B cell (primary cell): ENCODE measurements around the gene FBXW9. TPM values are rescaled to one million over a fixed set of nuclear protein-coding genes. Genes with fewer than 3 reads are reported as not detected.

Experiments used
- ATAC-seq: fragments of 200-7000 bp; cut with Tn5 transposase; one replicate; pipeline ENCODE4 v1.10.0; 2021; ENCODE audit warnings: low read depth, mild to moderate bottlenecking, moderate number of reproducible peaks, moderate library complexity
- CTCF ChIA-PET: fragments of 350-600 bp; sonication (Branson Sonifier 250); formaldehyde crosslinking; loops from one replicate; lab custom pipeline; 2021; ENCODE audit warnings: antibody characterized with exemption, inconsistent platforms; lab: Charles Lee
- POLR2A ChIA-PET: fragments of 350-600 bp; sonication (Branson Sonifier 250); formaldehyde crosslinking; loops from one replicate; lab custom pipeline; 2021; ENCODE audit warnings: antibody characterized with exemption; lab: Charles Lee
- DNase-seq: peaks from one replicate; pipeline ENCODE4 v3.0.0; 2013
- H2AFZ ChIP-seq: 2 replicates; pipeline ENCODE4 v1.6.1; 2012; ENCODE audit warnings: mild to moderate bottlenecking, low read depth, low read length; ENCODE audit not compliant: insufficient read depth, poor library complexity, severe bottlenecking
- H3K27ac ChIP-seq, 2 donors: 1 replicate in 1 of 2; 2 replicates in 1 of 2; pipeline ENCODE4 v1.5.1; 2012 to 2013; ENCODE audit warnings: low read length in 2 of 2, mild to moderate bottlenecking in 2 of 2, moderate library complexity in 1 of 2
- H3K27me3 ChIP-seq, 4 experiments: fragments of 200-600 bp in 1 of 4; sonication (generic) in 1 of 4; replicated peaks in 1 of 4; 1 replicate in 2 of 4; 2 replicates in 2 of 4; pipeline versions ENCODE4 v1.6.1 to v1.7.0; 2013 to 2016; ENCODE audit warnings: low read length in 3 of 4, mild to moderate bottlenecking in 2 of 4, mixed read lengths in 1 of 4, moderate library complexity in 1 of 4; ENCODE audit not compliant: insufficient read depth in 4 of 4, control insufficient read depth in 3 of 4; ENCODE audit errors: control extremely low read depth in 1 of 4
- H3K36me3 ChIP-seq, 2 experiments: replicated peaks in 1 of 2; 1 replicate in 1 of 2; 2 replicates in 1 of 2; pipeline versions ENCODE4 v1.6.1 to v1.7.1; 2013; ENCODE audit warnings: low read length in 1 of 2; ENCODE audit not compliant: insufficient read depth in 2 of 2, control insufficient read depth in 1 of 2; ENCODE audit errors: control extremely low read depth in 1 of 2, extremely low read depth in 1 of 2
- H3K4me1 ChIP-seq, 2 donors: fragments of 200-600 bp in 1 of 2; sonication (generic) in 1 of 2; 1 replicate in 1 of 2; 2 replicates in 1 of 2; pipeline versions ENCODE4 v1.5.1 to v1.6.1; 2013 to 2017; ENCODE audit warnings: low read length in 2 of 2; ENCODE audit not compliant: control insufficient read depth in 2 of 2, insufficient read depth in 2 of 2
- H3K4me2 ChIP-seq: replicated peaks from 2 replicates; pipeline ENCODE3; 2012; ENCODE audit warnings: mild to moderate bottlenecking, low read depth, low read length; ENCODE audit not compliant: poor library complexity, severe bottlenecking
- H3K4me3 ChIP-seq, 5 experiments: fragments of 200-600 bp in 1 of 5; sonication (generic) in 1 of 5; 1 replicate in 3 of 5; 2 replicates in 2 of 5; pipeline versions ENCODE4 v1.5.1 to v1.7.0; 2011 to 2016; ENCODE audit warnings: low read length in 4 of 5, mild to moderate bottlenecking in 4 of 5, low read depth in 2 of 5, control low read depth in 1 of 5, moderate library complexity in 1 of 5; ENCODE audit not compliant: insufficient read depth in 1 of 5; ENCODE audit errors: control extremely low read depth in 1 of 5, extremely low read depth in 1 of 5
- H3K79me2 ChIP-seq: fragments of 200-600 bp; sonication (generic); one replicate; pipeline ENCODE4 v1.6.0; 2016; ENCODE audit warnings: low read length; ENCODE audit not compliant: control insufficient read depth, insufficient read depth
- H3K9ac ChIP-seq: fragments of 200-600 bp; sonication (generic); 2 replicates; pipeline ENCODE4 v1.6.1; 2017; ENCODE audit warnings: mild to moderate bottlenecking, low read length, moderate library complexity
- H3K9me3 ChIP-seq, 3 donors: one replicate each; pipeline versions ENCODE4 v1.6.1 to v1.7.1; 2013; ENCODE audit warnings: low read length in 2 of 3; ENCODE audit not compliant: control insufficient read depth in 2 of 3, insufficient read depth in 1 of 3; ENCODE audit errors: control extremely low read depth in 1 of 3
- H4K20me1 ChIP-seq: 2 replicates; pipeline ENCODE4 v1.6.0; 2012; ENCODE audit warnings: mild to moderate bottlenecking, low read length; ENCODE audit not compliant: insufficient read depth, control insufficient read depth, poor library complexity, severe bottlenecking
- H3K27ac Mint-ChIP-seq: one replicate; pipeline ENCODE4 v1.8.0; 2021; ENCODE audit warnings: mixed read lengths
- H3K27me3 Mint-ChIP-seq: one replicate; pipeline ENCODE4 v1.8.0; 2021; ENCODE audit warnings: mixed read lengths
- H3K4me1 Mint-ChIP-seq: one replicate; pipeline ENCODE4 v1.8.0; 2021; ENCODE audit warnings: mixed read lengths
- H3K4me3 Mint-ChIP-seq: one replicate; pipeline ENCODE4 v1.8.0; 2021; ENCODE audit warnings: mixed read lengths
- H3K9me3 Mint-ChIP-seq: one replicate; pipeline ENCODE4 v1.8.0; 2022; ENCODE audit warnings: mixed read lengths; ENCODE audit not compliant: insufficient read depth
- CTCF ChIP-seq: fragments of 200-600 bp; IDR thresholded peaks from one replicate; pipeline ENCODE4 v1.8.0; 2022; ENCODE audit warnings: antibody characterized with exemption, mild to moderate bottlenecking
- EZH2 ChIP-seq: IDR thresholded peaks from 2 replicates; pipeline ENCODE4 v1.6.1; 2012; ENCODE audit warnings: borderline replicate concordance, low read depth, mild to moderate bottlenecking, moderate library complexity, low read length; ENCODE audit not compliant: insufficient read depth, poor library complexity, severe bottlenecking
- WGBS: methylation state at CpG from one replicate; pipeline ENCODE4 v1.1.5; 2013; ENCODE audit warnings: missing lambda C conversion rate; ENCODE audit not compliant: insufficient coverage; 5-methylcytosine and 5-hydroxymethylcytosine counted together
- intact Hi-C: fragments of 100-400 bp; cut with micrococcal nuclease; formaldehyde crosslinking; loops from one replicate; pipeline ENCODE4 v1.10.0; 2022
- polyA plus RNA-seq: library from polyadenylated mRNA; depleted of rRNA; stranded (reverse); fragments of >200 nt; gene quantifications from 2 replicates; pipeline ENCODE4 v1.2.3, GENCODE V29; 2012
- total RNA-seq, 2 donors: library from RNA; stranded (reverse); fragments of 120-200 nt in 1 of 2; gene quantifications; 1 replicate in 1 of 2; 2 replicates in 1 of 2; pipeline versions ENCODE4 v1.2.3 to v1.2.4, GENCODE V29; 2013 to 2022

Gene FBXW9
- total and polyA plus RNA-seq, 2 donors (not counting 1 experiment from before 2014, with no cell fraction given), result 4.7 TPM

GRCh38 chr19:12652219-12652618 is 44.2 kb downstream of the FBXW9 start:
- DNase-seq (no peak), ATAC-seq (no peak)
- H3K9me3 Mint-ChIP-seq, result no peaks in the 10 kb centered on the region
- WGBS, result 100% methylated on average over 1 of the region's 6 CpGs
- no peak overlapping the region for H3K27ac Mint-ChIP-seq
- Histone ChIP-seq H3K9me3 (peaks cover 0 to 4% (median 0%) of the 10 kb centered on the region in 3 donors), H3K36me3 (peaks cover 3 to 51% of the 10 kb centered on the region in 2 experiments), H4K20me1 (peaks cover 38% of the 10 kb centered on the region), H3K27me3 (no peaks in the 10 kb centered on the region), H3K9ac (no peak overlapping the region), H3K79me2 (peaks cover 31% of the 10 kb centered on the region), H2AFZ (no peak overlapping the region), H3K4me2 (no peak overlapping the region), H3K4me3 (no peak overlapping the region), H3K4me1 (peaks cover 0 to 10% of the 10 kb centered on the region in 2 donors), H3K27ac (no peak overlapping the region)
- no peaks in the 10 kb centered on the region for H3K27me3 Mint-ChIP-seq
- H3K4me1 Mint-ChIP-seq, result peaks cover 7% of the 10 kb centered on the region
- ChIA-PET CTCF (interaction anchor here (0.6 kb wide), 1 partner anchor 589 kb away, joined by 3 read pairs; no protein-coding TSS in a partner anchor), POLR2A (no interaction called here)
- intact Hi-C loops, result no loop called here
- TF ChIP-seq CTCF, result no peak
- TF ChIP-seq EZH2, result no peak
- H3K4me3 Mint-ChIP-seq, result no peak overlapping the region

GRCh38 chr19:12649941-12650340 is 46.5 kb downstream of the FBXW9 start:
- Mint-ChIP-seq H3K4me3 (no peak overlapping the region), H3K27ac (peak overlapping the region; percentile 10), H3K27me3 (no peaks in the 10 kb centered on the region), H3K9me3 (no peaks in the 10 kb centered on the region), H3K4me1 (peaks cover 7% of the 10 kb centered on the region)
- DNase-seq, result no peak
- ChIA-PET CTCF (interaction anchor here (1.2 to 1.5 kb wide), 2 partner anchors 22 to 86 kb away, joined by 5 read pairs; no protein-coding TSS in a partner anchor), POLR2A (interaction anchor here (0.6 to 0.7 kb wide), 5 partner anchors 10 to 1725 kb away, joined by 4 to 10 read pairs (median 6); no protein-coding TSS in a partner anchor)
- intact Hi-C loops, result no loop called here
- ATAC-seq, result no peak
- Histone ChIP-seq H3K4me3 (no peak overlapping the region), H3K27ac (no peak overlapping the region), H3K79me2 (peaks cover 9% of the 10 kb centered on the region), H3K4me1 (peaks cover 0 to 10% of the 10 kb centered on the region in 2 donors), H4K20me1 (peaks cover 21% of the 10 kb centered on the region), H3K36me3 (peaks cover 0 to 45% of the 10 kb centered on the region in 2 experiments), H2AFZ (no peak overlapping the region), H3K9me3 (no peaks in the 10 kb centered on the region), H3K27me3 (no peaks in the 10 kb centered on the region), H3K9ac (no peak overlapping the region), H3K4me2 (no peak overlapping the region)
- WGBS, result 95% methylated on average over 4 of the region's 10 CpGs
- no peak for TF ChIP-seq EZH2
- TF ChIP-seq CTCF, result no peak
